Measurements from ENCODE around the gene TP53I13.
"Not testable (repeated sequence)": the region's sequence is repeated elsewhere in the genome, so short reads cannot be mapped to it uniquely, and the experiment has no call there.

Gene TP53I13, protein sequence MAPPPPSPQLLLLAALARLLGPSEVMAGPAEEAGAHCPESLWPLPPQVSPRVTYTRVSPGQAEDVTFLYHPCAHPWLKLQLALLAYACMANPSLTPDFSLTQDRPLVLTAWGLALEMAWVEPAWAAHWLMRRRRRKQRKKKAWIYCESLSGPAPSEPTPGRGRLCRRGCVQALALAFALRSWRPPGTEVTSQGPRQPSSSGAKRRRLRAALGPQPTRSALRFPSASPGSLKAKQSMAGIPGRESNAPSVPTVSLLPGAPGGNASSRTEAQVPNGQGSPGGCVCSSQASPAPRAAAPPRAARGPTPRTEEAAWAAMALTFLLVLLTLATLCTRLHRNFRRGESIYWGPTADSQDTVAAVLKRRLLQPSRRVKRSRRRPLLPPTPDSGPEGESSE

DNA sequence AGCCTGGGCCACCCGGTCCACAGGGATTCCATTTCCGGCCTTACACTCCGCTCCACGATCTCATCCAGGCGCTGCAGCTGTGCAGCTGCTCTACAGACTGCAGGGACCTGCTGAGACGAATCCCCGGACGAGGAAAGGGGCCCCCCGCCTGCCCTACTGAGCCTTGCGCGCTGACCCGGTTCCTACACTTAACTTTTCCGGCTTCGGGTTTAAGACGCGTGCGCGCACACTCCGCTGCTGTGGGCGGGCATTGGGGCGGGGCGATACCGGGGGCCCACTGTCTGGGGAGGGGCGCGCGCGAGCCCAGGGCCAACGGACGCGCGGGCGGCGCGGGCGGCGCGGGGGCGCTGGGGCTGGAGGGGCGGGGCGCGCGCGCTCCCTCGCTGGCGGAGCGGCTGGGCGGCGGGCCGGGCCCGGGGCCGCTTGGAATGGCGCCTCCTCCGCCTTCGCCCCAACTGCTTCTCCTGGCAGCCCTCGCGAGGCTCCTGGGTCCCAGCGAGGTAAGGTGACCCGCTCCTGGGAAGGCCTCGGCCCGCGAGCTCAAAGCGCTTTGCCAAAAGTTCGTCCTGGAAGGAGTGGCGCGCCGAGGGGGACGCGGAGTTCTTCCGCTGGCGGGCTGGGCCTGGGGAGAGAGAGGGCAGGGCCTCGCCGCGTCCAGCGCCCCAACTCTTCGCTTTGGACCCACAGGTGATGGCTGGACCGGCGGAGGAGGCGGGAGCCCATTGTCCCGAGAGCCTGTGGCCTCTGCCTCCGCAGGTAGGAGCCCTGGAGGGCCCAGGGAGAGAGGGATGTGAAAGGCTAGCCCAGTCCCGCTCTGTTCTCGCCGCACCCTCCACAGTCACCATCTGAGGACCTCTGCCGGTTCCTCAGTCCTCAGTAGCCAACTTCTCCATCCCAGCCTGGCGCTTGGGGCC lies at the start of gene TP53I13:
Gene TP53I13 (plus strand): TSS at position 371 of the 914 bp plus-strand sequence. CDS start 58 bp downstream, at position 429.
- DNase-seq (ENCODE audit: low read depth in 2 of 2) = peak; percentile 86 to 89

DNA sequence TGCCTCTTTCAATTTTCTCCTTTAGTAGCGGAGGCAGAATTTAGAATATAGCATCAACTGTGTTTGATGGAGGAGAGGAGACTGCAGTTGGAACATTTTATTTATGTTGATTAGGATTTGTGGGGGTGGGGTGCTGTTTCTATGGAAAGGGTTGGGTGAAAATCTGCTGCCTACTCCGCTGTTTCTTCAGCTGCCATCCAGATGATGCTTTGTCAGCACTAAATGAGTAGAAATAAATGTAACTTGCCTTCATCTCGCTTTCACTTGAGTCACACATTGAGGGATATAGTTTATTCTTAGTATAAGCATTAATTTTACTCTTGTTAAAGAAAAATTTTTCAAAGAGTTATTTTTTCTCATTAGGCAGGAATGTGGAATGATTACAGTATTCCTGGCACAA lies 43.8 kb upstream of the TP53I13 start:
- DNase-seq (ENCODE audit: low read depth in 2 of 2) = no peak

DNA sequence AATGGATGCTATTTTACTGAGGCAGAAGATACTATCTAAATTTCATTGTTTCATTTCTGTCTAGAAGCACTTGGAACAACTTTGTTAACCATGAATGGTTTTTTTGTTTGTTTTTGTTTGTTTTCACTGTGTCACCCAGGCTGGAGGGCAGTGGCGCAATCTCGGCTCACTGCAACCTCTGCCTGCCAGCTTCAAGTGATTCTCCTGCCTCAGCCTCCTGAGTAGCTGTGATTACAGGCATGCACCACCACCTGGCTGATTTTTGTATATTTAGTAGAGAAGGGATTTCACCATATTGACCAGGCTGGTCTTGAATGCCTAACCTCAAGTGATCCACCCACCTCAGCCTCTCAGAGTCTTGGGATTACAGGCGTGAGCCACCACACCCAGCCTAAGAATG lies 42.2 kb upstream of the TP53I13 start:
- DNase-seq (ENCODE audit: low read depth in 2 of 2) = no peak

DNA sequence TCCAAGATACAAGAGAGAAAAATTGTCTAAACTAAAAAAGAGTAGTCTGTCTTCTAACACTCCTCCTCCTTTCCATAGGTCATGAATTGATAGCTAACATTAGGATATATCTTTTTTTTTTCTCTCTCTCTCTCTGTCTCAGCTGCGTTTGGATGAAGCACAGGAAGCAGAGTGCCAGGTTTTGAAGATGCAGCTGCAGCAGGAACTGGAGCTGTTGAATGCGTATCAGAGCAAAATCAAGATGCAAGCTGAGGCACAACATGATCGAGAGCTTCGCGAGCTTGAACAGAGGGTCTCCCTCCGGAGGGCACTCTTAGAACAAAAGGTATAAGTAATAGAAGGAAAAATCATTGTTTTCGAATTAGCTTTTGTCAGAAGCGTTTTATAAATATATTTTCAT lies 34.5 kb upstream of the TP53I13 start:
- DNase-seq (ENCODE audit: low read depth in 2 of 2) = no peak

DNA sequence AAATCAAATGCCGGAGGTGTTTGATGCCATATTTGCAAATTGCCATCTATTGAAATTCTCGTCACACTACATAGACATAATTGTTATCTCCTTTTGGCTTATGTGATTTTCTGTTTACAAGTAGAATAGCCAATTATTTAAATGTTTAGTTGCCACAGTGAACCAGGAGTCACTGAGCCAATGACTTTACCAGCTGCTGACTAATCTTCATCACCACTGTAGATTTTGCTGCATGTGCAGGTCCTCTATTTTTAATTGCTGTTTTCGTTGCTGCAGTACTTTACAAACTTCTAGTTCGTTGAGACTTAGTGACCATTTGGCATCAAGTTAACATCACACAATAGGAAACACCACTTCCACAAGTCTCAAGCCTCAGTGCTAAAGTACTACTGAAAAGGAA lies 24.4 kb upstream of the TP53I13 start:
- DNase-seq (ENCODE audit: low read depth in 2 of 2) = no peak

DNA sequence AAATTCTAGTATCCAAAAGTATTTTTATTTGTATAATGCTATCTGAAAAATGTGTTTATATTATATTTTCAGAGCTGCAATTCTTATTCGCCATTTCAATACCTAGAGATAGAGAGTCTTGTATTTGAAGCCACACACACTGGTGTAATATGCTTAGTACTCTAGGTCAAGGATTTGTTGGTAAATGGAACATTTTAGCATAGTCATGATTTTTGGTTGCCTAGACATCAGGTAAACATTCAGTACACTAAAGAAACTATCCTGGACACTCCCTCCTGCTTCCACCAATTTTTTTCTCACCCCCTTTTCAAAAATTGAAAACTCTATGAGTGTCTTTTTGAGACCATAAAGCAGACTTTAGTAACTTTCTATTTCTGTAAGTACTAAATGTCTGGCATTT lies 22.4 kb upstream of the TP53I13 start:
- DNase-seq (ENCODE audit: low read depth in 2 of 2) = no peak

DNA sequence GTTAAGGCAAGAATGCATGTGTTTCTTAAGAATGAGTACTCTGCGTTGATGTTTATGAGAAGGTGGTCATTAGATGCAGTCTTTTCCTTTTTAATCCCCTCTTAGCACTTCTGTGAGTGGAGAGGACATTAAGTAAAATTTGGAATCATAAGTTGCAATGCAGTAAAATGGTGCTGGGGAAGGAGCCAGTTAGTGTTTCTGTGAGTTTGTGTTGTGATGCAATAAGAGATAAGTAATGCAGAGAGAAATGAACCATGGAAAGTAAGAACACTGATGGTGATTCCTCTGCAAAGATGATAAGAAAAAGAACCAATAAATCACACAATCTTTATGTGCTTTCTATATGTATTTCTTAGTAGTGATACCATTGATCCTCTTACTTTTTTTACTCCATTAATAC lies 21.7 kb upstream of the TP53I13 start:
- no peak for DNase-seq (ENCODE audit: low read depth in 2 of 2)

DNA sequence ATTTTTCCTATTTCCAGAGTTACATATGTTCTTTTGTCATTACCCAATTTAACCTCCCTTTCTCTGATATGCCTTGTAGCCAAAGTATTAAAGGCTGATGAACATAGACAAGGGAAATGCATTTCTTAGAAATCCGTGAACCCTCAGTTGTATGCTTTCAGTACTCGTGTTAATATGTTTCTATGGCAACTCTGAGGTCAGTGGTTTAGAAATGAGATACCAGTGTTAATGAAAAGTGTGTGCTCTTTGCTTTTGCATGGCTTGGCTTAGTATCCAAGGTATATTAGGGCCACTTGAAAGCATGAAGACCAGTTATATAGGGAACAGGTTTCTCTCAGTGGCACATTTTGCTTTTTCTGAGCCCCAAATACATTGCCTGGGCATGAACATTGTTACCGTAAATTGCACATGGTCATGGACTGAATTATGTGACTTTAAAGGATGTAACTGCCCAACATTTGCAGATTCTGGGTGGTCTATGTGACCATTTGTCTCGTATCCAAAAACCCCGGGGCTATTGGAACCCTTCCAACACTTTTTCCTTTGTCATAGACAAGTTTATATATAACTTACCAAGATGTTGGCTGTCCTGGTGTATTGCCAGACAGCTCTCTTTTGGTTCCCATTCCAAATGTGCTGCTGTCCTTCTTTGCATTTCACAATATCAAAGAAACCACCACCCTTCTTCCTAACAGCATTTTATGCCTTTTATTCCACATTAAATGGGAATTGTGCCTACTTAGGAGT lies 19.2 kb upstream of the TP53I13 start:
- no peak for DNase-seq (ENCODE audit: low read depth in 2 of 2)

DNA sequence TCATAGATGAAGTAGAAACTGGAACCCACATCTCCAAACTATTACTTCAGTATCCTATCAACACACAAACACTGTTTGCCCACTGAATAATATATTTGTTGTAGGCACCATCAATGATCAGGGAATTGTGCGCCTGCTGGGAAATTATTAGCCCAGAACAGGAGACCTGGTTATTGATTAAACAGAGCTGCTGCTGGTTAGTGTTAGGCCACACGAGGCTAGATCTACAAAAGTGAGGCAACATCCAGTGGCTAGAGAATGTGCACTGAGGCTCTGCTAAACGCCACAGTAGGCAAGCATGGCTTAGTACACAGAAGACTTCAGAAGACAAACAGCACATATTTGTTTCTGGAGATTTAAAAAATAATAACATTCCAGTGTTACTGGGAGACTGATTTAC lies 12.7 kb upstream of the TP53I13 start:
- DNase-seq (ENCODE audit: low read depth in 2 of 2) = no peak

DNA sequence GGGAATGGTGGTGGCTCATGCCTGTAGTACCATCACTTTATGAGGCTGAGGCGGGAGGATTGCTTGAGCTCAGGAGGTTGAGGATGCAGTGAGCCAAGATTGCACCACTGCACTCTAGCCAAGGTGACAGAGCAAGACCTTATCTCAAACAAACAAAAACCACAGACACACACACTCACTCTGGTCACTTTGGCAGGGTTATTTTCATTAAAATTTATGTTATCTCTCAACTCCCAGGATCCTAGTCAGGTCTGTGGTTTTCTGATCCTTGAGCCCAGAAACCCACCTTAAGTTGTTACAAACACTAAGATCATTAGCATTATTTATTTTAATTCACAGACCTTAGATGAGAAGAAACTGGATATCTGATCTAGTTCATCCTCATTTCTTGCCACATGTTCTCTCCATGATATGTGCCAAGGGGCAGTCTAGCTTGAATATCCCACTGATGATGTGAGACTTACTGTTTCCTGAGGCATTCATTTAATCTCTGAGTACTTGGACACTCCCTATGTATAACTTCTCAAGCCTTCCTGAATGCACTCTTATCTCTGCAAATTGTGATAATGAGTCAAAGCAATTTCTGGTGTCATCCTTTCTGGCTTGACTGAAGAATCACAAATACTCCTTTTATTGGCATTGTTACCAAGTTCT lies 11.3 kb upstream of the TP53I13 start:
- DNase-seq (ENCODE audit: low read depth in 2 of 2) = no peak

DNA sequence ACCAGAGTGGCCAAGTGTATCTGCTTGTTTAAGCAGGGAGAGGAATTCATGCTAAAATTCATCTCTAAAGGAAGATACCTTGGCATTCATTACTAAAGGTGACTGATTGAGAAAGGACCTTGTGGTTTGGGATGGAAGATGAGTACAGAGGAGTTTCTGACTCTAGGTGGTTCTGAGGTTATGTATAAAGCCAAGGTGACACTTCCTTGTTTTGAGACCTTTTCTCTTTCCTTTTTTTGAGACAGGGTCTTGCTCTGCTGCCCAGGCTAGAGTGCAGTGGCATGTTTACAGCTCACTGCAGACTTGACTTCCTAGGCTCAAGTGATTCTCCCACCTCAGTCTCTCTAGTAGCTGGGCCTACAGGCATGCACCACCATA lies 10.8 kb upstream of the TP53I13 start:
- no peak for DNase-seq (ENCODE audit: low read depth in 2 of 2)

DNA sequence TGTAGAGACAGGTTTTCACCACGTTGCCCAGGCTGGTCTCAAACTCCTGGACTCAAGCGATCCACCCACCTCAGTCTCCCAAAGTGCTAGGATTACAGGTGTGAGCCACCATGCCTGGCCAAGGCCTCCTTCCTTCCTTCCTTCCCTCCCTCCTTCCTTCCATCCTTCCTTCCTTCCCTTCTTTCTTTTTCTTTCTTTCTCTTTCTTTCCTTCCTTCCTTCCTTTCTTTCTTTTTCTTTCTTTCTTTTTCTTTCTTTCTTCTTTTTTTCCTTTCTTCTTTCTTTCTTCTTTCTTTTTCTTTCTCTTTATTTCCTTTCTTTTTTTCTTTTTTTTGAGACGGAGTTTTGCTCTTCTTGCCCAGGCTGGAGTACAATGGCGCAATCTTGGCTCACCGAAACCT lies 10.4 kb upstream of the TP53I13 start:
- not testable (repeated sequence) for DNase-seq (ENCODE audit: low read depth in 2 of 2)

DNA sequence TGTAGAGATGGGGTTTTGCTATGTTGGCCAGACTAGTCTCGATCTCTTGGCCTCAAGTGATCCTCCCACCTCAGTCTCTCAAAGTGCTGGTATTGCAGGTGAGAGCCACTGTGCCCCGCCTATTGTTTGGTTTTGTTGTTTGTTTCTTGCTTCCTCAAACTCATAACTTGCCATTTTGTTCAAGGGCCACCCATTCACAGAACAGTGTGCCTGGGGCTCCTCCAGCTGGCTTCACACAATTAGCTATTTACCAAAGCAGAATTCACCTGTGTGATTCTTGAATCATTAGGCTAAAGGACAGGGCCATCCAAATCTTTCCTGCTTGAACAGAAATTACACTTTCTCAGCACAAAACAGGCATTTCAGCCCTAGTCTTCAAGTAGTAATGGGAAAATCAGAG lies 8.9 kb upstream of the TP53I13 start:
- no peak for DNase-seq (ENCODE audit: low read depth in 2 of 2)

DNA sequence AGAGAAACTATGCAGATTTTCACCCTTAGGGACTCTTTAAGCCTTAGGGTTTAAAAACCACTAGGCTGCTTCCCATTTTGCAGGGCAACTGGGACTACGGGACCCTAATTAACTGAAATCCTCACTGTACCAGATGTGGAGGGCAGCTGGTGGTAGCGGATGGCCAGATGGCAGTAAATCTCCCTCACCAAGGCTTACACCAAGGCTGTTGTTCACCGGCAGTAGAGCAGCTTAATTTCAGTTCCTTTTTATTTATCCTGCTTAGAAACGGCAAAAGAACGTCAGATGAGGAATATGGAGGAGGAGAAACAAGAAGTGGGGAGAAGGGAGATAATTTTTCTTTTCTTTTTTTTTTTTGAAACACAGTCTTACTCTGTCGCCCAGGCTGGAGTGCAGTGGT lies 8.2 kb upstream of the TP53I13 start:
- no peak for DNase-seq (ENCODE audit: low read depth in 2 of 2)

DNA sequence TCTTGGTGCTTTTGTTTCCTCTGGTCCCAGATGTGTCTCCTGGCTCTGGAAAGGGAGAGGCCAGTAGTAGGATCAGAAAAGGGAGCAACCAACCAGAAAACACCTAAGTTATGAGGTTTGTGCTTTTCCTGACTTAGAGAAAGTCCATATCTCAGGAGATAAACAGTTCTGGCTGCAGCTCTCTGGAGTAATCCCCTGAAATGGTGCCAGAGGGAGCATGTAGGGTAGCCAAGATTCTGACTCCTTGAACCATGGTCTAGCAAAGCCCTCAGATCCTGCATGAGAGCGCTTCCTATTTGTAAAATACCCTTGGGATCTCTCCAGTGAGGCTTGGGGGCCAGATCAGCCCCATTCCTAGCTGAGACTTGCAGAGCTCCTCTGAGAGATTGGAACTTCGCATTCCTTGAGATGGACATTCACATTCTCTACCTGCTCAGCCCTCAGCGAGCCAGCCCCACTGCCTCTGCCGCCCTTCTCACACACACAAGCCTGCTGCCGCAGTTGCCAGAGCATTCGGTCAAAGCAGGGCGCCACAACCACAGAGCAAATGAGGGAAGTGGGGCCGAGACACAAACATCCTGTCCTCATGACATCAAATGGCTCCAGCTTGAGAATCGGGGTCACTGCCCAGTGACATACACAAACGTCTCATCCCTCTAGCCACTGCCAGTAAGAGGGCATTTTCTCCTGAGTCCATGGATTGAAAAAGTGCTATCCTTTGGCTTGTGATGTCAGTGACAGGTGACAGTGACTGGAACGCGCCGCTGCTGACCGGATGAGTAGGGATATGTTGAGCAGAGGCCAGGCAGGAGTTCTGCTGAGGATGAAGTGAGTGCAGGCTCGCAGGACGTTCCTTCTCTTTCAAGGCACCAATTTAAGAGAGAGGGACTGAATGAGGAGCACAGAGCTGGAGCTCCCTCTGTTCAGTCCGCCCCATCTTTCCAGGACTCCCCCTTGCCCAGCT lies 6.7 kb upstream of the TP53I13 start:
- no peak for DNase-seq (ENCODE audit: low read depth in 2 of 2)

DNA sequence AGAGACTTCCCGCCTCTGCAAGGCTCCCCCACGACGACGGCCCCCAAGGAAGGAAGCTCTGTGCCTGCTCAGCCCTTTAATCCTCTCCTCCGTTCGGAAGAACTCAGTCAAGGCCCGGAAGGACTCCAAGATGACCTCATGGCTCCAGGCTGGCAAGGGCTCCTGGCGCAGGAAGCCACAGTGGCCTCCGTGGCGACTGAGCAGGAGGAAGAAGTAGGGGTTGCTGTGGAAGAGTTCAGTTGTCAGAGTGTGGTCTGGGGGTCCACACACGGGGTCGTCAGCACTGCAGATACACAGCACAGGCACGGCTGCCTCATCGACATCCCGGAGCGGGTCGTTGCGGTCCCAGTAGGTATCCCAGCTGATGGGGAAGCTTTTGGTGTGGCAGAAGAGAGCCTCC lies 5.9 kb upstream of the TP53I13 start:
- no peak for DNase-seq (ENCODE audit: low read depth in 2 of 2)

DNA sequence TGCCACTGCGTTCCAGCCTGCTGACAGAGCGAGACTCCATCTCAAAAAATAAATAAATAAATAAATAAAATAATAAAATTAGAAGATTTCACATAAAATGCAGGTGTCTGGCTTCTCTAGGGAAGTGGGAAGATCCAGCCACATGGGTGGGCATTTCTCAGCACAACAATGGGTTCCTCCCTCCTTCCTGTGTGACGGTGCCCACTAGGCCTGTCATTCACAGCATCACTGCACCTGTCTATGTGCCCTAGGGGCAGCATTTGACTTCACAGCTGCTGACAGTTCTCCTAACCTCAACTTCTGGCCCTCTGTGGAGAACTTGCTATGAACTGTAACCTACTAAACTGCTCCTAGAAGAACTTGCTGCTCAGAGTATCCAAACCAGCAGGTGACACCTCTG lies 4.7 kb upstream of the TP53I13 start:
- no peak for DNase-seq (ENCODE audit: low read depth in 2 of 2)

DNA sequence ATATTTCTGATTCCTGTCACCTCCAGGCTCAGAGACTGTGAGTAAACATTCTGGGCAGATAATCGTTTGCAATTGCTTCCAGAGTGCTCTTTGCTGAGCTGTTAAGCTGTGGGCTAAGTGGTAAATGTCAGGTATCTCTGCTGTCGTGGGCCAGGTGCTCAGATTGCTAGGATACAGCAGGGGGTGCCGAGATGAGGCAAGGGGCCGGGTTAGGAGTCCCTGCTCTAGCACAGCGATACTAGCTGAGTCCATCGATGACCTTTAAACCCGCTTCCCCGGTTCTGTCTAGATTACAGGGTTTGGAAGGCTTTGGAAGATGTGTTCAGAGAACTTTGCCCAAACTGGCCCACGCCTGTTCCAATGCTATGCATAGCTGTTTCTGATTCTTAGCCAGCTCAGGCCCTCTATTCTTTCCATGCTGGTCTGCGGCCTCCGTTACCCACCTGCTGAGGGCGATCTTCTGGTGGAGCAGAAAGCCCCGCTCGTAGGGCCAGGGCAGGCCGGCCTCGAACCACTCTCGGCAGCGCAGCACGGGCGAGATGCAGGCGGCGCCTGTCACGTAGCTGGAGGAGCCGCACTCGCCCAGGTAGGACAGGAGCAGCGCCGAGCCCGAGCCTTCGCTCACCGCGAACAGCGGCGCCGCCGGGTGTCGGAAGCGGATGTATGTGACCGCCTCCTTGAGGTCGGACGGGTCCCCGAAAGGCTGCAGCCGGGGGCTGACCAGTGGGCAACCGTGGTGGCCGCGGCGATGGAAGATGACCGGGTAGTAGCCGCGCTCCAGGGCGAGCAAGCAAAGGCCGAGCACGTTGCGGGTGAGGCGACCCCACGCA lies 2.6 kb upstream of the TP53I13 start:
- DNase-seq (ENCODE audit: low read depth in 2 of 2) = peak in 1 of 2 donors; percentile 45

DNA sequence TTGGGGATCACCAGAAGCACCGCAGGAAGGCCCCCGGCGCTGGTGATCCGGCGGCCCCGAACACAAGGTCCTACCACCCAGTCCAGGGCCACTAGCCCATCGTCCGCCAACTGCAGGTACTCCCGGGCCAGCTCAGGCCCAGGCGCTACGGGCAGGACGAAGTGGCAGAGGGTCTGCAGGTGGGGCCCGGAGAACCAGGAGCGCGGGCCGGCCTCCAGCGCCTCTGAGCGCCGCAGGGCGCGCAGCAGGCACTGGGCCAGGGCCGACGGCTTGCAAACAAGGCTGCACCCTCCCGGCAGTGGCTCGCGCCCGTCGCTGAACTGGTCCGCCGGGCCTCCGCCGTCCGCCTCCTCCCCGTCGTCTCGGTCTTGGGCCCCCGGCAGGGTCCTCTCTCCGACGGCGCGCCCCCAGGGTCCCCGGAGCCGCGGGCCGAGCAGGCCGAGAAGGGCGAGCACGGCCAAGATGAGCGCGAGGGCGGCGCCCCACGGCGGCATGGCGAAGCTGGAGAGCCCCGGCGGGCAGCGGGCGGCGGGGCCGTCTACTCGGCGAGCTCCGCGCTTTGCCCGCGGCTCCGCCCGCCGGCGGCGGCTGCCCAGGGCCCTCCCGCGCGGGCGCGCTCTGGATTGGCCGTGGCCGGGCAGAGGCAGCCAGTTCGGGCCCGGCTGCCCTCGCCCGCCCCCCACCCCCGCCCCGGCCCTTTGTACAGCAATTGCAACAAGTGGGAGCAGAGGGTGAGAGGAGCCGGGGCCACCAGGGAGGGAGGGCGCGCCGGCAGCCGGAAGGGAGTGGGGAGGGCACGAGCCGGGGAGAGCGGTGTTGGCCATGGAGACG lies 1.8 kb upstream of the TP53I13 start, which contains the start of gene ABHD15:
Gene ABHD15 (minus strand): TSS at position 565 of the 831 bp plus-strand sequence. CDS start 71 bp downstream, at position 494.
- DNase-seq (ENCODE audit: low read depth in 2 of 2) = peak in 1 of 2 donors; percentile 53
